HepG2 (cell line): ENCODE measurements around the gene CTNND1.

Experiments used
- ATF3 ChIP-seq: sonication (generic); formaldehyde crosslinking; IDR thresholded peaks from 2 replicates; pipeline ENCODE4 v1.4.0; 2020; ENCODE audit warnings: missing genetic modification reagents
- GABPA ChIP-seq, 2 experiments: IDR thresholded peaks; 2 replicates each; pipeline ENCODE4 v1.6.1; 2011 to 2016; ENCODE audit warnings: low read depth in 2 of 2, low read length in 1 of 2, missing biosample characterization in 1 of 2, missing genetic modification characterization in 1 of 2
- MYC ChIP-seq: sonication (generic); formaldehyde crosslinking; IDR thresholded peaks from 2 replicates; pipeline ENCODE4 v1.9.0; 2021; ENCODE audit warnings: missing genetic modification reagents, borderline replicate concordance
- NFE2L1 ChIP-seq: sonication (generic); formaldehyde crosslinking; IDR thresholded peaks from 2 replicates; pipeline ENCODE4 v1.4.0; 2020; ENCODE audit warnings: missing genetic modification reagents, mild to moderate bottlenecking, borderline replicate concordance
- POLR2AphosphoS2 ChIP-seq: IDR thresholded peaks from 2 replicates; pipeline ENCODE4 v1.6.1; 2011; ENCODE audit warnings: low read depth, low read length, improper control_type of control experiment
- RAD21 ChIP-seq: fragments of 450-650 bp; formaldehyde crosslinking; IDR thresholded peaks from 2 replicates; pipeline ENCODE4 v1.5.0; 2020; ENCODE audit warnings: mild to moderate bottlenecking
- TCF7 ChIP-seq: sonication (generic); IDR thresholded peaks from 2 replicates; pipeline ENCODE4 v1.6.1; 2016; ENCODE audit warnings: antibody characterized with exemption, low read depth
- ZBTB26 ChIP-seq: IDR thresholded peaks from 2 replicates; pipeline ENCODE4 v1.6.1; 2016; ENCODE audit warnings: missing compliant biosample characterization, missing genetic modification reagents, borderline replicate concordance
- ZBTB7B ChIP-seq: sonication (generic); formaldehyde crosslinking; IDR thresholded peaks from 2 replicates; pipeline ENCODE4 v1.4.0; 2020; ENCODE audit warnings: missing genetic modification reagents
- ZNF225 ChIP-seq: sonication (generic); formaldehyde crosslinking; IDR thresholded peaks from 2 replicates; pipeline ENCODE4 v1.4.0; 2020; ENCODE audit warnings: mild to moderate bottlenecking, missing genetic modification reagents

- TF ChIP-seq MYC (CRISPR knock-in tag) (no peak), ATF3 (CRISPR knock-in tag) (no peak), TCF7 (no peak), RAD21 (CRISPR knock-in tag) (no peak), GABPA (IDR thresholded peaks at IDR 0.05; ENCODE audit: low read depth, low read length) (no peak), GABPA (CRISPR knock-in tag; IDR thresholded peaks at IDR 0.05; ENCODE audit: low read depth) (no peak), ZNF225 (CRISPR knock-in tag) (no peak), ZBTB26 (CRISPR knock-in tag) (no peak), ZBTB7B (CRISPR knock-in tag) (no peak), NFE2L1 (no peak), POLR2AphosphoS2 (no peak)
Measured at GRCh38 chr11:57775491-57775890, 13.9 kb downstream of the CTNND1 start.
